Activated CD8-positive, alpha-beta memory T cell treated with anti-CD3 and anti-CD28 coated beads, Interleukin-2, amount 50 U/mL, for 48 hours (primary cell): ENCODE measurements around the gene BOLA3.
"Not testable (repeated sequence)": the region's sequence is repeated elsewhere in the genome, so short reads cannot be mapped to it uniquely, and the experiment has no call there.

Experiments
- DNase-seq: peaks from one replicate; pipeline ENCODE4 v3.0.0-alpha.2; 2020

BOLA3 gene

GRCh38 chr2:74148457-74149246 lies 940 bp upstream of the BOLA3 start:
- DNase-seq, result no peak

DNA sequence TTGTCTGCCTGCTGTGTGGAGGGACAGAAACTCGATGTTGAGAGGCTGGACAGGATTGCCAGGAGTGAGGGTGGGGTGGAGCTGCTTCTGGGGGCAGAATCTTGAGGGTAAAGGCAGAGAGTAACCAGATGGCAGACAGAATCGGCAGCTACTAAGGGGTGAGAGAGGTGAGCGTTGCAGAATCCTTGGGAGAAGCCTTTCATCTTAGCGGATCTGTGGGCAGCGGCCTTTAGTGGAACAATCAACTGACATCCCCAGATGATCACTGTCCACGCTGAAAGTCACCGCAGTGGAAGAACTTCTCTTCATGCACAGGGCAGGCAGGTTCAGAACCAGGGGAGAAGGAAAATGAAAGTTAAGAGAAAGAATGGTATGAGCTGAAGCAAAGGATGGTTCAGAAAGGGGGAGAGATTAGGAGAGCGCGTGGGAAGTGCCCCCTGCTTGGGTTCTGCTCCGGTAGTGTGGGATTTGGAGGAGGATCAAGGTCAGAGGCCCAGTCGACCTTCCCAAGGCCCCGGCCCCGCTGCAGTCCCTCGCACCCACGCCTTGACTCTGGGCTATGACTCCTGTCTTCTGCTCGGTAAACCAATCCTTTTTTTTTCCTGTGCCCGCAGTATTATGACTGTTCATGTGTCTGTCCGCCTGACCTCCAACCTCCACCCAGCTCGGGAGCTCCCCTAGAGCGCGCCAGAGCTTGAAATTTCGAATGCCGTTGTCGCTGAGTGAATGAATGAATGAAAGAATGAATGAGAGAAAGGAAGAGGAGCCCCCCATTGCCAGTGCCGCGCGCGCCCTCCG lies 584 bp downstream of the BOLA3 start:
- no peak for DNase-seq

- peak; percentile 25 for DNase-seq
Observed at GRCh38 chr2:74142340-74142739, 5.4 kb downstream of the BOLA3 start.

GRCh38 chr2:74138600-74139323 lies 8.9 kb downstream of the BOLA3 start:
- DNase-seq, result peak; percentile 47

GRCh38 chr2:74137651-74138599 lies 9.8 kb downstream of the BOLA3 start:
- DNase-seq, result peak; percentile 30

DNA sequence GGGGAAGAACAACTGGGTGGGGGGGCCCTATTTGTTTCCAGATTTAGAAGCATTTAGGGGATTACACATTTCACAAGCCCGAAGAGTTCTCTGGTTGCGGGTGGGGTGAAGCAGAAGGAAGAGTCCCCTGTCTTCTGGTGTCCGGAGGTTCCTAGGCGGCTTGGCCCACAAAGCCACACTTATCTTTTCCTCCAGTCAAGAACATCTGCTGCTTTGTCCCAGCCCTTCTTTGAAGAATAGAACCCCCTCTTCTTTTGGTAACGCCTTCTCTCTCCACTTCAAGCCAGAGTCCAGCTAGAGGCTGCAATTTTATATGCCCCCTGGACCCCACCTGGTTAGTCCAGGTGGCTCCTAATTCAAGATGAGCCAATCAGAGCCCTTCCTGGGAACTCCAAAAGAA lies 15.8 kb downstream of the BOLA3 start:
- peak; percentile 40 for DNase-seq

GRCh38 chr2:74130211-74130995 lies 17.3 kb downstream of the BOLA3 start:
- DNase-seq, result peak; percentile 45

- DNase-seq, result no peak
Observed at GRCh38 chr2:74128206-74128605, 19.5 kb downstream of the BOLA3 start.

- DNase-seq, result not testable (repeated sequence)
Observed at GRCh38 chr2:74123955-74124354, 23.8 kb downstream of the BOLA3 start.

- DNase-seq, result not testable (repeated sequence)
Observed at GRCh38 chr2:74121846-74122245, 25.9 kb downstream of the BOLA3 start.

GRCh38 chr2:74119912-74120825 lies 27.5 kb downstream of the BOLA3 start:
- peak; percentile 92 for DNase-seq

DNA sequence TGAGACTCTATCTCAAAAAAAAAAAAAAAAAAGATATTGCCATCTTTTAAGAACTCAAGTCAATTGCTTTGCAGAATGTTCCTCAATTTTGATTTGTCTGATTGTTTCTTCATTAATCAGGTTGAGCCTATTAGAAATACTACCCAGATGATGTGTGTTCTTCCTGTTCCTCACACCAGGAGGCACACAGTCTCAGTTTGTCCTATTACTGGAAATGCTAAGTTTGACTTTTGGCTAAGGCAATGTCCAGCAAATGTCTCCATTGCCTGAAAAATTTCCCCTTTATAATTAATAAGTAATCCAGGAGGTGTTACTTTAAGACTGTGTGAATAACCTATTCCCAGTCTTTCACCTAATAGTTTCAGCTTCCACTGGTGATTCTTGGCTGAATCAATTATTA lies 28.4 kb downstream of the BOLA3 start:
- no peak for DNase-seq

GRCh38 chr2:74111380-74111779 lies 36.3 kb downstream of the BOLA3 start:
- DNase-seq, result peak; percentile 33

DNA sequence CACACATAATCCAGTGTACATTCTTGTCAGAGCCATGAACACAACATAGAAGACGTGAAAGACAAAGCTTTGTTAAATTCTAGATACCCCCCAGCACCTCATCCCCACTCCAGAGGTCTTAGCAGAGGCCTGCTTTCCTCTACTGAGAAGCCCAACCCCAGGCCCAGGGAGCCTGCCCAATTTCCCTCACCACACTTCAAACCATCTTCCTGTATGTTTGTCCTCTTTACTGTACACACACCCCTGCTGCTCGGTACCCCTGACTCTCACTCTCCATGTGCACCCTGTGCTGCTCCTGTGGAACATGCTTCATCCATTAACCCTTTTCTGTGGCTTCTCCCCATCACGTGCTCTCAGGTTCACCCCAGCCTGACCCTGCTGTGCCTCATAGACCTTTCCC lies 37.2 kb downstream of the BOLA3 start:
- peak; percentile 26 for DNase-seq

GRCh38 chr2:74109551-74109950 lies 38.2 kb downstream of the BOLA3 start:
- DNase-seq, result peak; percentile 20

DNA sequence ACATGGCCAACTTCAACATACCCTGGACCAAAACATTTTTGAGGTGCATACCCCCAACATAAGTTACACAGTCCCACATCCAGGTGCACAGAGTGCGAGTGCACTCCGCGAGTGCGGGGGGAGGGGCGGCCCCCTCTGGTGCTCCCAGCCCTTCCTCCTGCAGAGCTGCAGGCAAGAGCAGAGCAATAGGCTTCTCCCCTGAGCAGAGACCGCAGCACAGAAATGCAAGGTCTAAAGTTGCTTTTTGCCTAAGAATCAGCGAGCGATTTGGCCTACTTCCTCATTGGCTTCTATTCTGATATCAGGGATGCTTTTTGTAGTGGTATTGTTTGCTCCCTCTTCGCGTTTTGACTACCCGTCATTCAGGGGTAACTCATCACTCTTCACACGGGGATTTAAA lies 40.6 kb downstream of the BOLA3 start:
- peak; percentile 41 for DNase-seq

DNA sequence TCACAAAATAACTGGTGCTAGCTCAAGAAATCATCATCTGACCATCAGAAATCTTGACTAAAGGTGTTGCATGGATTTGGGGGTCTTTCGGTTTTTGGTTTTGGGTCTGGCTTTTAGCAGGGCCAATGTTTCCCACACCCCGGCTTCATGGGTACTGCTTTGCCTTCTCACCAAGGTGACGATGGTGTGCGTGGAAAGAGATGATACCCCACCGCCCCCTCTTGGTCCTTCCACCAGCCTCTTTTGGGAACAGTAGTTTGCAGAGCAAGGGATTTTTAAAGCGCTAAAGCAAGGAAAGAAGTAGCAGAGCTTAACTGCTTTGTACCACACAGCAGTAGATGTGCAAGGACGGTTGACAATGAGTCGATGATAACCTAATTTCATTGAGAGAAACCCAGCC lies 42.3 kb downstream of the BOLA3 start:
- peak; percentile 29 for DNase-seq

DNA sequence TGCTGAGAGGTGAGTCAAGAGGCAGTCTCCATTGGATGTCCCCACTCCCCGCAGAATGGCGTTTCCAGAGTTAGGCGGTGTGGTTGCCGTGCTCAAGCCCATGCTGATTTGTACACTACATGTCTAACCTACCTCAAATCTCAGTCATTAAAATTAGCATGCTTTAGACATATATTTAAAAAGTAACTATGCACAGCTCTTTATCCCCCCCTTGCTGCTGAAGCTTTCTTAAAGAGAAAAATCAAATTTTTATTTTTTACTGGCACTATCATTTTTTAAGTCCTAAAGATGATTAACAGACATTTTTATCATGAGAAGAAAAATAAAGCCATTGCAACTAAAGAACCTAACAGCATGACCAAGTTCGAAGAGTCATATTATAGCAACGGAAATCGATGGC lies 42.9 kb downstream of the BOLA3 start:
- DNase-seq, result no peak

DNA sequence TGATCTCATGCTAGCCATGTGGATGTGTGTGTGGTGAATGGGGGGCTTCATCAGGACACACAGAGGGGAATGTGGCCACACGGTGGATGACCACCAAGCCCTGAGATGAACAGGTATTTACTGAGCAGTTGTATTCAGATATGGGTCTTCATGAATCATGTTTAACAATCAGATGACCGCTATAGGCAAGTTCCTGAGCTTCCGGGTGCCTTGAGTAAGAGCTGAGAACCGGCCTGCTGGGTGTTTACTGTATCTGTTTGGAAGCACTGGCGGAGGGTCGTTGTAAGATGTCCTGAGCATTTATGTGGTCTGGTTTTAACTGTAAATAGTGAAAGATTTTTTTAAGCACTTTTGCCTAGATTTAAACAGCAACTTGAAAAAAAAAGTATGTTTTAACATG lies 43.9 kb downstream of the BOLA3 start:
- DNase-seq, result peak; percentile 25

DNA sequence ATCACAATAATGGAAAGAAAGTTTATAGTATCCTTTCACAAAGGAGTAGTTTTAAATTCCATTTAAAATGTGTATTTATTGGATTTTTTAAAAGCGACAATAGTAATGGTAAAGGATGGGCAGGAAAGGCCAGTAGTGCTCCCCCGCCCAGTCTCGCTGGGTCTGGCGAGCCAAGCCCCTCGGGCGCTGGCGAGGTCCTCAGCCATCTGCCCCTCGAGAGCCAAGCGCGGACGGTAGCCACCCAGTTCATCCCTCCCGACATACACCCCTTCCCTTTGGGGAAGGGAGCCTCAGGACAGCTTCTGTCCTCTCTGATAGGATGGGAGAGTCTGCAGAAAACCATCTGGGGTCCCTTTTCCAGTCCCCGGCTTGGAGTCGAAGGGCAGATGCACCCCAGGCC lies 45.2 kb downstream of the BOLA3 start:
- DNase-seq, result peak; percentile 35
